B cell (primary cell): Measurements from ENCODE around the gene KCND2. TPM values are rescaled to one million over a fixed set of nuclear protein-coding genes. Genes with fewer than 3 reads are reported as not detected.

ENCODE experiments used
- ATAC-seq: fragments of 200-7000 bp; cut with Tn5 transposase; one replicate; pipeline ENCODE4 v1.10.0; 2021; ENCODE audit warnings: low read depth, mild to moderate bottlenecking, moderate number of reproducible peaks, moderate library complexity
- CTCF ChIA-PET: fragments of 350-600 bp; sonication (Branson Sonifier 250); formaldehyde crosslinking; loops from one replicate; lab custom pipeline; 2021; ENCODE audit warnings: antibody characterized with exemption, inconsistent platforms; lab: Charles Lee
- POLR2A ChIA-PET: fragments of 350-600 bp; sonication (Branson Sonifier 250); formaldehyde crosslinking; loops from one replicate; lab custom pipeline; 2021; ENCODE audit warnings: antibody characterized with exemption; lab: Charles Lee
- DNase-seq: peaks from one replicate; pipeline ENCODE4 v3.0.0; 2013
- H2AFZ ChIP-seq: 2 replicates; pipeline ENCODE4 v1.6.1; 2012; ENCODE audit warnings: mild to moderate bottlenecking, low read depth, low read length; ENCODE audit not compliant: insufficient read depth, poor library complexity, severe bottlenecking
- H3K27ac ChIP-seq, 2 donors: 1 replicate in 1 of 2; 2 replicates in 1 of 2; pipeline ENCODE4 v1.5.1; 2012 to 2013; ENCODE audit warnings: low read length in 2 of 2, mild to moderate bottlenecking in 2 of 2, moderate library complexity in 1 of 2
- H3K27me3 ChIP-seq, 4 experiments: fragments of 200-600 bp in 1 of 4; sonication (generic) in 1 of 4; replicated peaks in 1 of 4; 1 replicate in 2 of 4; 2 replicates in 2 of 4; pipeline versions ENCODE4 v1.6.1 to v1.7.0; 2013 to 2016; ENCODE audit warnings: low read length in 3 of 4, mild to moderate bottlenecking in 2 of 4, mixed read lengths in 1 of 4, moderate library complexity in 1 of 4; ENCODE audit not compliant: insufficient read depth in 4 of 4, control insufficient read depth in 3 of 4; ENCODE audit errors: control extremely low read depth in 1 of 4
- H3K36me3 ChIP-seq, 2 experiments: replicated peaks in 1 of 2; 1 replicate in 1 of 2; 2 replicates in 1 of 2; pipeline versions ENCODE4 v1.6.1 to v1.7.1; 2013; ENCODE audit warnings: low read length in 1 of 2; ENCODE audit not compliant: insufficient read depth in 2 of 2, control insufficient read depth in 1 of 2; ENCODE audit errors: control extremely low read depth in 1 of 2, extremely low read depth in 1 of 2
- H3K4me1 ChIP-seq, 2 donors: fragments of 200-600 bp in 1 of 2; sonication (generic) in 1 of 2; 1 replicate in 1 of 2; 2 replicates in 1 of 2; pipeline versions ENCODE4 v1.5.1 to v1.6.1; 2013 to 2017; ENCODE audit warnings: low read length in 2 of 2; ENCODE audit not compliant: control insufficient read depth in 2 of 2, insufficient read depth in 2 of 2
- H3K4me2 ChIP-seq: replicated peaks from 2 replicates; pipeline ENCODE3; 2012; ENCODE audit warnings: mild to moderate bottlenecking, low read depth, low read length; ENCODE audit not compliant: poor library complexity, severe bottlenecking
- H3K4me3 ChIP-seq, 5 experiments: fragments of 200-600 bp in 1 of 5; sonication (generic) in 1 of 5; 1 replicate in 3 of 5; 2 replicates in 2 of 5; pipeline versions ENCODE4 v1.5.1 to v1.7.0; 2011 to 2016; ENCODE audit warnings: low read length in 4 of 5, mild to moderate bottlenecking in 4 of 5, low read depth in 2 of 5, control low read depth in 1 of 5, moderate library complexity in 1 of 5; ENCODE audit not compliant: insufficient read depth in 1 of 5; ENCODE audit errors: control extremely low read depth in 1 of 5, extremely low read depth in 1 of 5
- H3K79me2 ChIP-seq: fragments of 200-600 bp; sonication (generic); one replicate; pipeline ENCODE4 v1.6.0; 2016; ENCODE audit warnings: low read length; ENCODE audit not compliant: control insufficient read depth, insufficient read depth
- H3K9ac ChIP-seq: fragments of 200-600 bp; sonication (generic); 2 replicates; pipeline ENCODE4 v1.6.1; 2017; ENCODE audit warnings: mild to moderate bottlenecking, low read length, moderate library complexity
- H3K9me3 ChIP-seq, 3 donors: one replicate each; pipeline versions ENCODE4 v1.6.1 to v1.7.1; 2013; ENCODE audit warnings: low read length in 2 of 3; ENCODE audit not compliant: control insufficient read depth in 2 of 3, insufficient read depth in 1 of 3; ENCODE audit errors: control extremely low read depth in 1 of 3
- H4K20me1 ChIP-seq: 2 replicates; pipeline ENCODE4 v1.6.0; 2012; ENCODE audit warnings: mild to moderate bottlenecking, low read length; ENCODE audit not compliant: insufficient read depth, control insufficient read depth, poor library complexity, severe bottlenecking
- H3K27ac Mint-ChIP-seq: one replicate; pipeline ENCODE4 v1.8.0; 2021; ENCODE audit warnings: mixed read lengths
- H3K27me3 Mint-ChIP-seq: one replicate; pipeline ENCODE4 v1.8.0; 2021; ENCODE audit warnings: mixed read lengths
- H3K4me1 Mint-ChIP-seq: one replicate; pipeline ENCODE4 v1.8.0; 2021; ENCODE audit warnings: mixed read lengths
- H3K4me3 Mint-ChIP-seq: one replicate; pipeline ENCODE4 v1.8.0; 2021; ENCODE audit warnings: mixed read lengths
- H3K9me3 Mint-ChIP-seq: one replicate; pipeline ENCODE4 v1.8.0; 2022; ENCODE audit warnings: mixed read lengths; ENCODE audit not compliant: insufficient read depth
- EZH2 ChIP-seq: IDR thresholded peaks from 2 replicates; pipeline ENCODE4 v1.6.1; 2012; ENCODE audit warnings: borderline replicate concordance, low read depth, mild to moderate bottlenecking, moderate library complexity, low read length; ENCODE audit not compliant: insufficient read depth, poor library complexity, severe bottlenecking
- WGBS: methylation state at CpG from one replicate; pipeline ENCODE4 v1.1.5; 2013; ENCODE audit warnings: missing lambda C conversion rate; ENCODE audit not compliant: insufficient coverage; 5-methylcytosine and 5-hydroxymethylcytosine counted together
- intact Hi-C: fragments of 100-400 bp; cut with micrococcal nuclease; formaldehyde crosslinking; loops from one replicate; pipeline ENCODE4 v1.10.0; 2022
- polyA plus RNA-seq: library from polyadenylated mRNA; depleted of rRNA; stranded (reverse); fragments of >200 nt; gene quantifications from 2 replicates; pipeline ENCODE4 v1.2.3, GENCODE V29; 2012
- total RNA-seq, 2 donors: library from RNA; stranded (reverse); fragments of 120-200 nt in 1 of 2; gene quantifications; 1 replicate in 1 of 2; 2 replicates in 1 of 2; pipeline versions ENCODE4 v1.2.3 to v1.2.4, GENCODE V29; 2013 to 2022
- TF ChIP-seq, protein P1 (sequence below): fragments of 200-600 bp; IDR thresholded peaks from one replicate; pipeline ENCODE4 v1.8.0; 2022; ENCODE audit warnings: antibody characterized with exemption, mild to moderate bottlenecking

Gene KCND2
- total and polyA plus RNA-seq, 2 donors (not counting 1 experiment from before 2014, with no cell fraction given) = not detected

DNA sequence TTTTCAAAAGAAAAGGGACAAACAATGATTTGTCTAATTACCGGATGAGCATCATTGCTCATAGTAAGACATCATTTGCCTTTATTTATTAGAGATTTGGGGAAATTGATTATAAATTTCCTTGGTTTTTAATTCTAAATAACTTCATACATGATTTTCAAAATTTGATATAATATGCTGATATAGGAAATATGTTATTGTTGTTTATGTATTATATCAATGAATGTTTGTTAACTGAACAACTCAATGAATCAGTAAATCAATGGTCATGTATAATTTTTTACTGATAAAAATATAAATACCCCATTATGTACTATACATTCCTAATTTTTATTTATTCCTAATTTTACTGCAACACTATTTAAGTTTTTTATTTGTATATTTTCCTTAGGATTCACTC is 327.6 kb downstream of the KCND2 start:
- Histone ChIP-seq H3K9ac (no peak overlapping the region), H3K9me3 (no peaks in the 10 kb centered on the region), H3K36me3 (no peaks in the 10 kb centered on the region), H2AFZ (no peak overlapping the region), H3K27ac (no peak overlapping the region), H3K27me3 (no peaks in the 10 kb centered on the region), H3K4me3 (no peak overlapping the region), H3K79me2 (no peaks in the 10 kb centered on the region), H4K20me1 (no peaks in the 10 kb centered on the region), H3K4me1 (no peaks in the 10 kb centered on the region), H3K4me2 (no peak overlapping the region)
- no peaks in the 10 kb centered on the region for H3K4me1 Mint-ChIP-seq
- DNase-seq (no peak), ATAC-seq (no peak)
- CTCF ChIA-PET = no interaction called here
- intact Hi-C loops = no loop called here
- no peak overlapping the region for H3K4me3 Mint-ChIP-seq
- no CpG with 5 or more reads among the region's 1 CpG for WGBS
- no peak overlapping the region for H3K27ac Mint-ChIP-seq
- TF ChIP-seq EZH2 = no peak
- TF ChIP-seq, protein P1, sequence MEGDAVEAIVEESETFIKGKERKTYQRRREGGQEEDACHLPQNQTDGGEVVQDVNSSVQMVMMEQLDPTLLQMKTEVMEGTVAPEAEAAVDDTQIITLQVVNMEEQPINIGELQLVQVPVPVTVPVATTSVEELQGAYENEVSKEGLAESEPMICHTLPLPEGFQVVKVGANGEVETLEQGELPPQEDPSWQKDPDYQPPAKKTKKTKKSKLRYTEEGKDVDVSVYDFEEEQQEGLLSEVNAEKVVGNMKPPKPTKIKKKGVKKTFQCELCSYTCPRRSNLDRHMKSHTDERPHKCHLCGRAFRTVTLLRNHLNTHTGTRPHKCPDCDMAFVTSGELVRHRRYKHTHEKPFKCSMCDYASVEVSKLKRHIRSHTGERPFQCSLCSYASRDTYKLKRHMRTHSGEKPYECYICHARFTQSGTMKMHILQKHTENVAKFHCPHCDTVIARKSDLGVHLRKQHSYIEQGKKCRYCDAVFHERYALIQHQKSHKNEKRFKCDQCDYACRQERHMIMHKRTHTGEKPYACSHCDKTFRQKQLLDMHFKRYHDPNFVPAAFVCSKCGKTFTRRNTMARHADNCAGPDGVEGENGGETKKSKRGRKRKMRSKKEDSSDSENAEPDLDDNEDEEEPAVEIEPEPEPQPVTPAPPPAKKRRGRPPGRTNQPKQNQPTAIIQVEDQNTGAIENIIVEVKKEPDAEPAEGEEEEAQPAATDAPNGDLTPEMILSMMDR = no peak
- no peaks in the 10 kb centered on the region for H3K27me3 Mint-ChIP-seq
- H3K9me3 Mint-ChIP-seq = peaks cover 4% of the 10 kb centered on the region
- POLR2A ChIA-PET = no interaction called here

DNA sequence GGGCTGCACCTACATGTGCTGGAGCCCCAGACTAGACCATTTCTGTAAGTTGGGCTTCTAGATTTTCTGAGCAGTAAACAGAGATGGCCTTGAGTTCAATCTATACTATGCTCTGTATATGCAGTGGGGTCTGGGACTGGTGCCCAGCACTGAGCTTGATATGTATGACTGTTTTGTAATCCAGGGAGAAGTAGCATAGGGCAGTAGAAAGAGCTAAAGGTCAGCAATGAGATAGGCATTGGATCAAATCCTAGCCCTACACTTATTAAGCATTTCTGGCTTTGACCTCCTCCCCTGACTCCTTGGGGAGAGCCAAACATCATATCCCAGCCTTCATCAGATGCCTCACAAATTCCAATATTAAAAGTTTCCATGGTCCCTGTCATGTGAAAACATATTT is 330.4 kb downstream of the KCND2 start:
- Histone ChIP-seq H3K79me2 (no peaks in the 10 kb centered on the region), H3K9me3 (no peaks in the 10 kb centered on the region), H3K4me1 (no peaks in the 10 kb centered on the region), H3K27ac (no peak overlapping the region), H3K9ac (no peak overlapping the region), H3K36me3 (no peaks in the 10 kb centered on the region), H4K20me1 (no peaks in the 10 kb centered on the region), H3K4me2 (no peak overlapping the region), H3K27me3 (no peaks in the 10 kb centered on the region), H3K4me3 (no peak overlapping the region), H2AFZ (no peak overlapping the region)
- intact Hi-C loops = no loop called here
- DNase-seq = no peak
- no peak for TF ChIP-seq EZH2
- TF ChIP-seq, protein P1 = no peak
- CTCF ChIA-PET = no interaction called here
- POLR2A ChIA-PET = no interaction called here
- no peaks in the 10 kb centered on the region for H3K27me3 Mint-ChIP-seq
- no peak overlapping the region for H3K27ac Mint-ChIP-seq
- no peak overlapping the region for H3K4me3 Mint-ChIP-seq
- H3K4me1 Mint-ChIP-seq = no peaks in the 10 kb centered on the region
- H3K9me3 Mint-ChIP-seq = peaks cover 4% of the 10 kb centered on the region
- ATAC-seq = no peak
